ENCODE results near the gene MT1F.

Gene MT1F

DNA sequence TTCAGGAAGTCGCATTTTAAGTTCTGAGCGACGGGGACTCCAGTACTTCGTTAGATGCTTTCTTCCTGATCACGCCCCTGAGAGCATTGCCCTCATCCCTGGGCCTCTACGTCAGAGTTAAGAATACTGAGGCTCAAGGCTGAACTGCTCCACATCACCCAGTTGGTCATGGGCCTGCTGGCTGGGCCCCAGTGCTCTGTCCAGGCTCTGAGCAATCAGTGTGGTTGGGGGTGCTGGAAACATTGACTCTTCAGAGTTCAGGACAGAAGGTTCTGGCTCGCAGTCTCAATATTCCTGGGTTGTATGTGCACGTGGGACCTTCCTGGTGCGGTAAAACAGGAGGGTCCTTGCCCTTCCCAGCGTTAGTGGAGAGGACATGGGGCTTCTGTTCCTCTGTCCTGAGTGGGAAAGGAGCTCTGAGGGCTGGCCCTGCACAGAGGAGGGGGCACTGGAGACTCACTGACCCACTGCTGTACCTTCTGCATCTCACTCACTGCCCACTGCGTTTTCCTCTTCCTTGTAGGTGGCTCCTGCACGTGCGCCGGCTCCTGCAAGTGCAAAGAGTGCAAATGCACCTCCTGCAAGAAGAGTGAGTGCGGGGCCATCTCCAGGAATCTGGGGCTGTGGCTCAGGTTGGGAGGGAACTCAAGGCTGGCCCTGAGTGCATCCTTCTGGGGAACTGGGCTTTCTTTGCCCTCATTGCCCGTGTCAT, 31.7 kb upstream of the MT1F start:
- DNase-seq: no peak

DNA sequence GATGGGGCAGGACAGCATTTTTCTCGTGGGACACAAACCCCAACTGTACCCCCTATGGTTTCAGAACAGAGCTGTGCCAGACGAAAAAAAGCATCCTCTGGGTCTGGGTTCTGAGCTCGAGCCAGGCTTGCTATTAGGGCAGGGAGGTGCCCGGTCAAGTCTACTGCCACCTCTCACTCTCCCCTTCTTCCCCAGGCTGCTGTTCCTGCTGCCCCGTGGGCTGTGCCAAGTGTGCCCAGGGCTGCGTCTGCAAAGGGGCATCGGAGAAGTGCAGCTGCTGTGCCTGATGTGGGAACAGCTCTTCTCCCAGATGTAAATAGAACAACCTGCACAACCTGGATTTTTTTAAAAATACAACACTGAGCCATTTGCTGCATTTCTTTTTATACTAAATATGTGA, 31.1 kb upstream of the MT1F start:
- DNase-seq: no peak

DNA sequence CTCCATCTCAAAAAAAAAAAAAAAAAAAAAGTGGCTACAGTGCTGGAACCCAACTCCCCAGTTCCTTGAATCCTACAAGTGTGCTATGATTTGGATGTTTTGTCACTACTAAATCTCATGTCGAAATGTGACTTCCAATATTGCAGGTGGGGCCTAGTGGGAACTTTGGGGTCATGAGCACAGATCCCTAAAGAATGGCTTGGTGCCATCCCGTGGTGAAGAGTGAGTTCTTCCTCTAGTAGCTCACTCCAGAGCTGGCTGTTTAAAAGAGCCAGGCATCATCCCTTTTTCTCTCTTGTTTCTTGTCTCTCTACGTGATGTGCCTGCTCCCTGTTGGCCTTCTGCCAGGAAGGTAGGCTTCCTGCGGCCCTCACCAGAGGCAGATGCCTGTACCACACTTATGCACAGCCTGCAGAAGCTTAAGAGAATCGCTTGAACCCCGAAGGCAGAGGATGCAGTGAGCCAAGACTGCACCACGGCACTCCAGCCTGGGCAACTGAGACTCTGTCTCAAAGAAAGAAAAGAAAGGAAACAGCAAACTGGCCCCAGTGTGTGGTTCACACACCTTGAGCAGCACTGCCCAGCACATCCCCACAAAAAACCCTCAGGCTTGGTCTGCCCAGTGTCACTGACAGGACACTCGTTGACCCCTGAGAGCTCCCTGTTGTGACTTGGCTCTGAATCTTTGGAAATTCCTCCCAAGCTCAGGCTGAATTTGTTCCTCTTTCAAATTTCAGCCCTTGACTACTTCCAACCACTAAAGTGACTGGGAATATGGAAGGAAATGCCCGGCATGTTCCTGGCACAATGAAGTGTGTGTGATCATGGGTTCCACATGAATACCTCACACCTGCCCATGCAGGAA, 29.0 kb upstream of the MT1F start:
- no peak for DNase-seq

DNA sequence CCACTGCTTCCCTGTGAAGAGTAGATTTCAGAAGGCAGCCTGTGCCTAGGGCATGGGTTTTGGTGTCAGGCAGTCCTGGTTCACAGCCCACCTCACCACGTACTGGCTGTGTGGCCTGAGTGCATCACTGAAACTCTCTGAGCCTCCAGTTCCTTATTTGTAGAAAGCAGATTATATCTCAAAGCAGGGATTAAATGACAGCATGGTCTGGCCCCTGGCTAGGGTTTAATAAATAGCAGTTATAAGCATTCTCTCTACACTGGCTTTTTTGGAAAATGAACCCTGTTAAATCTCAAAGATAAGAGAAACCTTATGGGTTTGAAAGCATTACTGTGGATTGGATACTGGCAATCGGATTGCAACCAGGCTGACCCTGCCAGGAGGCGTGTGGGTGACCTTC, 28.2 kb upstream of the MT1F start:
- no peak for DNase-seq

DNA sequence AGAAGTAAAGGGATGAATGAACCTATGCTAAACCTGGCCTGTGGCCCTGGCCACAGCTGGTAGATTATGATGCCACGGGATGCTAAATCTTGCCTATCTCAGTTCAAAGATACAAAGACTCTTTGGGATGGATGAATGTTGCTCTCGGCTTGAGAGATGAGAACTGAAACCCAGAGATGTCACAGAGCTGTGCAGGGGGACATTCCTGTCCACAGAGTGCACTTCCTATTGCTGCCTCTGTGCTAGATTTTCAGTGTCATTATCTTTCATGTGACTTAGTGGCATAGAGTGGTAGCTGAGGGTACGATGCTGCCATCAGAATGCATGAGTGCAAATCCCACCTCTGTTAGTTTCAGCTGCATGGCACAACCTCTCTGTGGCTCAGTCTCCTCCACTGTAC, 27.6 kb upstream of the MT1F start:
- DNase-seq: no peak

DNA sequence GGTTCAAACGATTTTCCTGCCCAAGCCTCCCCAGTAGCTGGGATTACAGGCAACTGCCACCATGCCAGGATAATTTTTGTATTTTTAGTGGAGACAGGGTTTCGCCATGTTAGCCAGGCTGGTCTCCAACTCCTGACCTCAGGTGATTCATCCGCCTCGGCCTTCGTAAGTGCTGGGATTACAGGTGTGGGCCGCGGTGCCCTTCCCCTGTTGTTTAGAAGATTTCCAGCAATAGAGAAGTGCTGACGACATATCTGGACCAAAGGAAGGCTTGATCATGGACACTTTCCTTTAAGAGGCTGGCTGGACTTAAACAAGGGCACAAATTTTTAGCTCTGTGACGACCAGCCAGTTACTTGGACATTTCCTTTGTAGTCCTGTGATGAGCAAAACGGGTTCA, 26.6 kb upstream of the MT1F start:
- no peak for DNase-seq

DNA sequence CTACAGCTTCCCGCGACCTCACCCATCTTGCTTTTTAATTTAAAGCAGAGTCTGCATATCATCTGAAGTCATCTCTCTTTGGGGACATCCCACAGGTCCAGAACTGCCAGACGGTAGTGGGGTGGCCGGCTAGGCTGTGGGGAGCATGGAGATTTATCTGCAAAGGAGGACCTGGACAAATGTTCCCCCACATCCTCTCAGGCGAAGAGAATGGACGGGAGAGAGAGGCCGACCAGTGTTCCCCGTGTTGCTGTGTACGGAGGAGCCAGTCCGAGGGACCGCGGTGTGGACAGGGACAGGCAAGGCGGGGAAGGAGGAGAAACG, 26.0 kb upstream of the MT1F start:
- no peak for DNase-seq

DNA sequence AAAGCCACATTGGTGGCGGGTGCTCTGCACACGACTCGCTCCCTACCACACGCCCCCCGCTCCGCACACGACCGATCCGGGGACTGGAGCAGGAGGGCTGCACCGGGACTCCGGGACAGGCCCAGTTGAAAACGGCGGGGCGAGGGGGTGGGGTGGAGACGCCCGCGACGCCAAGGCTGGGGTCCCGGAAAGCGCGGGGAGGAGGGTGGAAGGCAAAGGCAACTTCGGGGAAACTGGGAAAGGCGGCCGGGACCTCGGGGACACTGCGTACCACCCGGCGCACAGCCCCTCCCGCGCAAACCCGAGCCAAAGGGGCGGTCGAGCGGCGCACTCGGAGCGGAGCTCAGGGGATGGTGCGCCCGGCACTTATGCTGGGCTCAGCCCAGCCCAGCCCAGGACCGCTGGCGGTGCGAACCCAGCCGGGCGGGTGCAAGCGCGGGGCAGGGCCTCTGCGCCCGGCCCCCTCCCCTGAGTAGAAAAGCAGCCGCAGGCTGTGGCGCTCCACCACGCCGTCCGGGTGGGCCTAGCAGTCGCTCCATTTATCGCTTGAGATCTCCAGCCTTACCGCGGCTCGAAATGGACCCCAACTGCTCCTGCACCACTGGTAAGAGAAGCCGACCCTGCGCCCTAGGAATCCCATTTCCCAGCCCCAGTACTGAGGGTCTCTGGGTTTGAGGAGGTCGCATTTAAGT, 25.5 kb upstream of the MT1F start, which contains the start of gene MT1M:
TSS of gene MT1M (plus strand) at position 504 of the 692 bp plus-strand sequence. CDS start at position 577, 73 bp downstream.
- DNase-seq: no peak

DNA sequence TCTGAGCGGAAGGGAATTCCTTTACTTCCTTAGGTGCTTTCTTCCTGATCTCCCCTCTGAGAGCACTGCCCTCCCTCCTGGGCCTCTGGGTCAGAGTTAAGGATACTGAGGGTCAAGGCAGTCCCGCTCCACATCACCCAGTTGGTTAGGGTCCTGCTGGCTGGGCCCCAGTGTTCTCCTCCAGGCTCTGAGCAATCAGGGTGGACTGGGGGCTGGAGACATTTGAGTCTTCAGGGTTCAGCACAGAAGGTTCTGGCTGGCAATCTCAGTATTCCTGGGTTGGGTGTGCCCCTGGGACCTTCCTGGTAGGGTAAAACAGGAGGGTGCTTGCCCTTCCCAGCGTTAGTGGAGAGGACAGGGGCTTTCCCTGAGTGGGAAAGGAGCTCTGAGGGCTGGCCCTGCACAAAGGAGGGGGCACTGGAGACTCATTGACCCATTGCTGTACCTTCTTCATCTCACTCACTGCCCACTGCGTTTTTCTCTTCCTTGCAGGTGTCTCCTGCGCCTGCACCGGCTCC, 24.9 kb upstream of the MT1F start:
- no peak for DNase-seq

DNA sequence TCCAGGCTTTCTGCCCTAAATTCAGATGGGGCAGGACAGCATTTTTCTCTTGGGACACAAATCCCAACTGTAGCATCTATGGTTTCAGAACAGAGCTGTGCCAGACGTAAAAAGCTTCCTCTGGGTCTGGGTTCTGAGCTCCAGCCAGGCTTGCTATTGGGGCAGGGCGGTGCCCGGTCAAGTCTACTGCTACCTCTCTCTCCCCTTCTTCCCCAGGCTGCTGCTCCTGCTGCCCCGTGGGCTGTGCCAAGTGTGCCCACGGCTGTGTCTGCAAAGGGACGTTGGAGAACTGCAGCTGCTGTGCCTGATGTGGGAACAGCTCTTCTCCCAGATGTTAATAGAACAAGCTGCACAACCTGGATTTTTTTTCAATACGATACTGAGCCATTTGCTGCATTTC, 24.2 kb upstream of the MT1F start:
- no peak for DNase-seq

DNA sequence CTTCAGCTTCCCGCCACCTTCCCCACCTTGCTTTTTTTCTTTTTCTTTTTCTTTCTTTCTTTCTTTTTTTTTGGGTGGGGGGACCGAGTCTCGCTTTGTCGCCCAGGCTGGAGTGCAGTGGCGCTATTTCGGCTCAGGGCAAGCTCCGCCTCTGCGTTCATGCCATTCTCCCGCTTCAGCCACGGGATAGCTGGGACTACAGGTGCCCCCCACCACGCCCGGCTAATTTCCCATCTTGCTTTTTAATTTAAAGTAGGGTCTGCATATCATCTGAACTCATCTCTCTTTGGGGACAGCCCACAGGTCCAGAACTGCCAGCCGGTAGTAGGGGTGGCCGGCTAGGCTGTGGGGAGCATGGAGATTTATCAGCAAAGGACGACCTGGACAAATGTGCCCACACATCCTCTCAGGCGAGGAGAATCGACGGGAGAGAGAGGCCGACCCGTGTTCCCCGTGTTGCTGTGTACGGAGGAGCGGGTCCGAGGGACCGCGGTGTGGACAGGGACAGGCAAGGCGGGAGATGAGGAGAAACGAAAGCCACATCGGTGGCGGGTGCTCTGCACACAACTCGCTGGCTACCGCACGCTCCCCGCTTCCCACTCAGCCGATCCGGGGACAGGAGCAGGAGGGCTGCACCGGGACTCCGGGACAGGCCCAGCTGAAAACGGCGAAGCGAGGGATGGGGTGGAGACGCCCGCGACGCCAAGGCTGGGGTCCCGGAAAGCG, 22.9 kb upstream of the MT1F start:
- no peak for DNase-seq

DNA sequence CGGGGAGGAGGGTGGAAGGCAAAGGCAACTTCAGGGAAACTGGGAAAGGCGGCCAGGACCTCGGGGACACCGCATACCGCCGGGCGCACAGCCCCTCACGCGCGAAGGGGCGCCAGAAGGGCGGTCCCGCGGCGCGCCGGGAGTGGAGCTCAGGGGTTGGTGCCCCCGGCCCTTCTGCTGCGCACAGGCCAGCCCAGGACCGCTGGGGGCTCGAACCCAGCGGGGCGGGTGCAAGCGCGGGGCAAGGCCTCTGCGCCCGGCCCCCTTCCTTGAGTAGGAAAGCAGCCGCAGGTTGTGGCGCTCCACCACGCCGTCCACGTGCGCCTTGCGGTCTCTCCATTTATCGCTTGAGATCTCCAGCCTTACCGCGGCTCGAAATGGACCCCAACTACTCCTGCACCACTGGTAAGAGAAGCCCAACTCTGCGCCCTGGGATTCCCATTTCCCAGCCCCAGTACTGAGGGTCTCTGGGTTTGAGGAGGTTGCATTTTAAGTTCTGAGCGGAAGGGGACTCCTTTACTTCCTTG, 22.3 kb upstream of the MT1F start:
- DNase-seq: no peak

DNA sequence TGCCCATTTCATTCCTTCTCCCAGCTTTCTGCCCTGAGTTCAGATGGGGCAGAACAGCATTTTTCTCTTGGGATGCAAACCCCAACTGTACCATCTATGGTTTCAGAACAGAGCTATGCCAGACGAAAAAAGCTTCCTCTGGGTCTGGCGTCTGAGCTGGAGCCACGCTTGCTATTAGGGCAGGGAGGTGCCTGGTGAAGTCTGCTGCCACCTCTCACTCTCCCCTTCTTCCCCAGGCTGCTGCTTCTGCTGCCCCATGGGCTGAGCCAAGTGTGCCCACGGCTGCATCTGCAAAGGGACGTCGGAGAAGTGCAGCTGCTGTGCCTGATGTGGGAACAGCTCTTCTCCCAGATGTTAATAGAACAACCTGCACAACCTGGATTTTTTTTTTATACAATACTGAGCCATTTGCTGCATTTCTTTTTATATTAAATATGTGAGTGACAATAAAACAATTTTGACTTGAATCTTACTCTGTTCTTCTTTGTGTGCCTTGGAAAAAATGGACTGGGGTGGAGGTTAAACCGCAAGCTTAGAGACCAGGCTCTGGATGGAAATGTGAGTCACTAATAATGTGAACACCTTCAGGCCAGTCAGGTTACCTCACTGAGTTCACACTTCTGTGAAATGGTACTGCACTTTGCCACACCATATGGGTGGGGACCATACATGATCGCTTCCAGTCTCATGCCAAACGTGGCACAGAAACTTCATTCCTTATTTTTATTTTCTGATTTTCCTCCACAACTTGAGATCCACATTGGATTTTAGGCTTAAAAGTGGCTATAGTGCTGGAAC, 20.9 kb upstream of the MT1F start:
- no peak for DNase-seq

DNA sequence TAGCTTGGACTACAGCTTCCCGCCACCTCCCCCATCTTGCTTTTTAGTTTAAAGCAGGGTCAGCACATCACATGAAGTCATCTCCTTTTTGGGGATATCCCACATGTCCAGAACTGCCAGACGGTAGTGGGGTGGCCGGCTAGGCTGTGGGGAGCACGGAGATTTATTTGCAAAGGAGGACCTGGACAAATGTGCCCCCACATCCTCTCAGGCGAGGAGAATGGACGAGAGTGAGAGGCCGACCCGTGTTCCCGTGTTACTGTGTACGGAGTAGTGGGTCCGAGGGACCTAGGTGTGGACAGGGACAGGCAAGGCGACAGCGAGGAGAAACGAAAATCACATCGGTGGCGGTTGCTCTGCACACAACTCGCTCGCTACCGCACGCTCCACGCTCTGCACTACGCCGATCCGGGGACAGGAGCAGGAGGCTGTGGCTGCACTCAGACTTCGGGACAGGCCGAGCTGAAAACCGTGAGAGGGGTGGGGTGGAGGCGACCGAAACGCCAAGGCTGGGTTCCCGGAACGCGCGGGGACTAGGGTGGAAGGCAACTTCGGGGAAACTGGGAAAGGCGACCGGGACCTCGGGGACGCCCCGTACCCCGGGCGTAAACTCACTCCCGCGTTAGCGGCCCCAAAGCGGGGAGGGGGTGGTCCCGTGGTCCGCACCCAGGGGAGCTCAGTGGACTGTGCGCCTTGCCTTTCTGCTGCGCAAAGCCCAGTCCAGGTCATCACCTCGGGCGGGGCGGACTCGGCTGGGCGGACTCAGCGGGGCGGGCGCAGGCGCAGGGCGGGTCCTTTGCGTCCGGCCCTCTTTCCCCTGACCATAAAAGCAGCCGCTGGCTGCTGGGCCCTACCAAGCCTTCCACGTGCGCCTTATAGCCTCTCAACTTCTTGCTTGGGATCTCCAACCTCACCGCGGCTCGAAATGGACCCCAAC, 19.7 kb upstream of the MT1F start, which contains the start of gene MT1A:
TSS of gene MT1A (plus strand) at position 853 of the 937 bp plus-strand sequence. CDS start at position 926, 73 bp downstream.
- no peak for DNase-seq

DNA sequence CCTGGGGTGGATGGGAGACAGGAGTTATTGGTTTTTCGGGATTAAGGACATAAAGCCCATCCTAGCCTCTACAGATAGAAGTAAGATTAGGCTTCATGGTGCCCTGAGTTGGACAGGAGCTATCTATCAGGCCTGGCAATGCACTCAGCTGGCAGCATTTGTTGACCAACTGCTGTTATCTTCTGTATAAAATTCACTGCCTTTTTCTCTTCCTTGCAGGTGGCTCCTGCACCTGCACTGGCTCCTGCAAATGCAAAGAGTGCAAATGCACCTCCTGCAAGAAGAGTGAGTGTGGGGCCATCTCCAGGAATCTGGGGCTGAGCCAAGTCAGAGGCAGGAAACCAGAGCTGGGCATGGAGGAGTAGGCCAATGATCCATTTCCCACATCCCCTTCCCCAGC, 18.7 kb upstream of the MT1F start:
- no peak for DNase-seq

DNA sequence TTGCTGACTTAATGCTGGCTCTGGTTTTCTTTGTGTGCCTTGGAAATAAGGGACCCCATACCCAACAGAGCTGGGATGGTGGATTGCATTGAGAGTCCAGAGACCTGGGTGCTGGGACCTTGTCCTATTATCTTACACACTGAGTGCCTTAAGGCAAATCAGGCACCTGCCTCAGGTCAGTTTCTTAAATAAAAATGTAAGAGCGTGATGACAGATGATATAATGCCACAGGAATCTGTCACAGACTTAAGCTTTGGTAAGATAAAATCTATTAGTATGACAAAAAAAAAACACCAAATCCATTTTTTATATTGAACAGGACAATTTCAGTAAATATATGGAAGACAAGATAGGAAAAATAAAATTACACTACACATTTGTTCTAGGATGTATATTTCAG, 17.7 kb upstream of the MT1F start:
- no peak for DNase-seq

DNA sequence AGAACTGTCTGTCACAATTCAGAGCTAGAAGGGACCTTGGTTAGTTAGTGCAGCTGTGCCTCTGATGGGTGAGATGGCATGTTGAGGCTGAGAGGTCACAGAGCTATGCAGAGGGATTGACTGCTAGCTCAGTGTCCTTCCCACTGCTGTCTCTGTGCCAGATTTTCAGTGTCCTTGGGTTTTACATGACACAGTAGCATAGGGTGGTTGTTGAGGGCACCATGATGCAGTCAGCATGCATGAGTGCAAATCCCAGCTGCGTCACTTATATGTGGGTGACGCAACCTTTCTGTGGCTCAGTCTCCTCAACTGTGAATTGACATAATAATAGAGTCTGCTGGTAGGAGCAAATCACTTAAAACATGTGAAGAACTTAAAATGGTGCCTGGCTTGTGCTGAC, 16.6 kb upstream of the MT1F start:
- DNase-seq: no peak

DNA sequence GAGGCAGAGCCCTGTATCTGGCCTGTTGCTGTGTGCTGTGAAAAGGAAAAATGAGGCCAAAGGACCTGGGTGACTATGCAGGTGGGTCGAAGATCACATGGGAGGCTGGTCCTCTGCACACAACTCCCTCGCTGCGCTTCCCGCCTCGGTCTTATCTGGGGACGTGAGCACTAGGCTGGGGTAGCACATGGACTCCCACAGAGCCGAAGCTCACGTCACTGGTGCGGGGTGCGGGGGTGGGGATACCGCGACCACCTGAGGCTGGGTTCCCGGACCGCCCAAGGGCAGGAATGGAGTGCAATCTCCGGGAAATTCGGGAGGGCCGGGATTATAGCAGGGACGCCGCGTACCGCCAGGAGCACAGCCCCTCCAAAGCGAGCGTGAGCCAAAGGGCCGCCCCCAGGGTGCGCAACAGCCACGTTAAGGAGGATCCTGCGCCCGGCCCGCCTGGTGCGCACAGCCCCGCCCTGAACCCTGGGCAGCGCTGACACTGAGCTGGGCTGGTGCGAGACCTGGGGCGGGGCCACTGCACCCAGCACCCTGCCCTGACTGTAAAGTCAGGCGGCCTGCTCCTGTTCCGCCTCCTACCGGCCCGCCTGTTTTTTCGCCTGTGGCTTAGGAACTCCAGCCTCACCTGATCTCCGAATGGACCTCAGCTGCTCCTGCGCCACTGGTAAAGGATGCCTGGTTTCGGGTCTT, 14.5 kb upstream of the MT1F start:
- DNase-seq: no peak

DNA sequence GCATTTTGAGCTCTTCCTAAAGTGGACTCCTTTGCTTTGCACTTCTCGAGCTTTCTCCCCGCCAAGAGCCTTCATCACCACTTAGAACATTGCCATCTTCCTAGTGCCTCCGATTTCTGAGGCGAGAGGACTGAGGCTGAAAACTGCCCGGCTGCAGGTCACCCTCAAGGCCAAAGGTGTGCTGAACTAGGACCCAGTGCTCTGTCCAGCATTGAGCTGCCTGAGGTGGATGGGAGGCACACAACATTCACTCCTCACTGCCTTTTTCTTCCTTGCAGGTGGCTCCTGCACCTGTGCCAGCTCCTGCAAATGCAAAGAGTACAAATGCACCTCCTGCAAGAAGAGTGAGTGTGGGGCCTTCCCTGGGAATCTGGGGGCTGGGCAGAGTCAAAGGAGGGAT, 13.9 kb upstream of the MT1F start:
- DNase-seq: no peak

DNA sequence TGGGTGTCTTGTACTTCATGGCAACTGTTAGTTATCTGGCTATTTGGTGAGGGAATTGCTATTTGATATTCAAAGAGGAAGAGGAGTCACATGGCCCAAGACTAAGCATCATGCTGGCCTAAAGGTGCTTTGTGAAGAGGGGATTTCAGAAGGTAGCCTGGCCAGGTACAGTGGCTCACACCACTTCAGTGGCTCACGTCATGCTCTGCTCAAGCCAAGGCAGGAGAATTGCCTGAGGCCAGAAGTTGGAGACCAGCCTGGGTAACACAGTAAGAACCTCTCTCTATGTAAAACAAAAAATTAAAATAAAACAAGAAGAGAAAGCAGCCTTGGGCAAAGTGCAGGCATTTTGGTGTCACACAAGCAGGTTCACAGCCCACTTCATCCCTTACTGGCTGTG, 12.4 kb upstream of the MT1F start:
- DNase-seq: no peak

All from amniotic stem cell (primary cell).